Upper lobe of left lung (tissue), 4 donors: ENCODE data around the gene COL6A2.

Experiments
- CTCF ChIP-seq, 6 experiments: fragments of 450-650 bp in 4 of 6; fragments of 200-600 bp in 2 of 6; sonication (generic) in 2 of 6; IDR thresholded peaks; one replicate each; pipeline ENCODE4 v1.5.1; 2016 to 2019; ENCODE audit warnings: antibody characterized with exemption in 6 of 6
- POLR2A ChIP-seq, 4 donors: fragments of 450-650 bp; IDR thresholded peaks; one replicate each; pipeline ENCODE4 v1.5.1; 2016 to 2017; ENCODE audit warnings: antibody characterized with exemption in 4 of 4, mild to moderate bottlenecking in 2 of 4

GRCh38 chr21:46091631-46092025 is 6.3 kb upstream of the COL6A2 start:
- TF ChIP-seq POLR2A (IDR thresholded peaks at IDR 0.05) (no peak), CTCF (IDR thresholded peaks at IDR 0.05) (no peak)
